GM23338 (cell line): ENCODE data around the gene CCDC86. TPM values are rescaled to one million over a fixed set of nuclear protein-coding genes. Genes with fewer than 3 reads are reported as not detected.

Experiments used
- ATAC-seq: fragments of 200-7000 bp; cut with Tn5 transposase; 3 replicates; pipeline ENCODE4 v1.9.1; 2020
- DNase-seq: peaks from one replicate; pipeline ENCODE4 v3.0.0-alpha.2; 2015; ENCODE audit warnings: low spot score
- H2AFZ ChIP-seq: fragments of 200-600 bp; sonication (generic); 2 replicates; pipeline ENCODE4 v1.8.0; 2016; ENCODE audit warnings: antibody characterized with exemption, mild to moderate bottlenecking, moderate library complexity
- H3F3A ChIP-seq: fragments of 200-600 bp; sonication (generic); replicated peaks from 2 replicates; pipeline ENCODE4 v1.8.0; 2017; ENCODE audit warnings: antibody characterized with exemption, mixed run types, low read depth
- H3K27ac ChIP-seq: fragments of 200-600 bp; sonication (generic); 2 replicates; pipeline ENCODE4 v1.6.1; 2016; ENCODE audit warnings: low read depth
- H3K27me3 ChIP-seq: fragments of 200-600 bp; sonication (generic); 2 replicates; pipeline ENCODE4 v1.8.0; 2016; ENCODE audit warnings: mild to moderate bottlenecking, mixed run types, moderate library complexity; ENCODE audit not compliant: insufficient read depth
- H3K36me3 ChIP-seq: fragments of 200-600 bp; sonication (generic); 2 replicates; pipeline ENCODE4 v1.8.0; 2016; ENCODE audit warnings: mild to moderate bottlenecking; ENCODE audit not compliant: insufficient read depth
- H3K4me1 ChIP-seq: fragments of 200-600 bp; sonication (generic); 2 replicates; pipeline ENCODE4 v1.8.0; 2016; ENCODE audit warnings: mild to moderate bottlenecking, moderate library complexity; ENCODE audit not compliant: insufficient read depth
- H3K4me2 ChIP-seq: fragments of 200-600 bp; sonication (generic); 2 replicates; pipeline ENCODE4 v1.7.1; 2017; ENCODE audit warnings: mixed run types
- H3K4me3 ChIP-seq: fragments of 200-600 bp; sonication (generic); 2 replicates; pipeline ENCODE4 v1.6.1; 2016; ENCODE audit warnings: mixed run types
- H3K79me2 ChIP-seq: fragments of 200-600 bp; sonication (generic); replicated peaks from 2 replicates; pipeline ENCODE4 v1.8.0; 2017; ENCODE audit warnings: mild to moderate bottlenecking; ENCODE audit not compliant: insufficient read depth
- H3K9me2 ChIP-seq: fragments of 200-600 bp; sonication (generic); 2 replicates; pipeline ENCODE4 v1.8.0; 2017; ENCODE audit not compliant: insufficient read depth
- H4K20me1 ChIP-seq: fragments of 200-600 bp; sonication (generic); replicated peaks from 2 replicates; pipeline ENCODE4 v1.8.0; 2017; ENCODE audit warnings: mild to moderate bottlenecking; ENCODE audit not compliant: insufficient read depth
- H3K27ac Mint-ChIP-seq: 2 replicates; pipeline ENCODE4 v1.8.0; 2020; ENCODE audit warnings: inconsistent platforms, mild to moderate bottlenecking, moderate library complexity, mixed read lengths
- H3K27me3 Mint-ChIP-seq: 3 replicates; pipeline ENCODE4 v1.8.0; 2022; ENCODE audit warnings: low read depth, mild to moderate bottlenecking, moderate library complexity, mixed read lengths, inconsistent platforms; ENCODE audit not compliant: insufficient read depth, poor library complexity
- H3K36me3 Mint-ChIP-seq: 3 replicates; pipeline ENCODE4 v1.8.0; 2021; ENCODE audit warnings: low read depth, mild to moderate bottlenecking, inconsistent platforms, moderate library complexity, mixed read lengths
- H3K4me1 Mint-ChIP-seq: 3 replicates; pipeline ENCODE4 v1.8.0; 2020; ENCODE audit warnings: mild to moderate bottlenecking, inconsistent platforms, mixed read lengths
- H3K4me3 Mint-ChIP-seq: 3 replicates; pipeline ENCODE4 v1.8.0; 2021; ENCODE audit warnings: moderate library complexity, mild to moderate bottlenecking, inconsistent platforms, mixed read lengths
- H3K9me3 Mint-ChIP-seq: 3 replicates; pipeline ENCODE4 v1.8.0; 2020; ENCODE audit warnings: moderate library complexity, mild to moderate bottlenecking, inconsistent platforms, mixed read lengths
- CTCF ChIP-seq, 2 experiments: fragments of 200-600 bp in 1 of 2; sonication (generic) in 1 of 2; conservative IDR thresholded peaks; 2 replicates each; pipeline versions ENCODE4 v1.5.1 to v1.6.1; 2016 to 2017; ENCODE audit warnings: antibody characterized with exemption in 2 of 2, low read depth in 2 of 2, mild to moderate bottlenecking in 2 of 2, moderate library complexity in 1 of 2
- ETS1 ChIP-seq: IDR thresholded peaks from 2 replicates; pipeline ENCODE4 v1.6.1; 2016; ENCODE audit warnings: antibody characterized with exemption
- EZH2 ChIP-seq: fragments of 200-600 bp; sonication (generic); IDR thresholded peaks from one replicate; pipeline ENCODE4 v1.8.0; 2017; ENCODE audit warnings: antibody characterized with exemption, mild to moderate bottlenecking, low read depth; ENCODE audit not compliant: unreplicated experiment
- EZH2phosphoT487 ChIP-seq: fragments of 200-600 bp; sonication (generic); IDR thresholded peaks from one replicate; pipeline ENCODE4 v1.8.1; 2018; ENCODE audit warnings: antibody characterized with exemption; ENCODE audit not compliant: unreplicated experiment
- NANOG ChIP-seq: IDR thresholded peaks from 2 replicates; pipeline ENCODE4 v1.6.1; 2016; ENCODE audit warnings: antibody characterized with exemption, borderline replicate concordance
- POLR2AphosphoS5 ChIP-seq: IDR thresholded peaks from 2 replicates; pipeline ENCODE4 v1.6.1; 2016; ENCODE audit warnings: antibody characterized with exemption, low read depth
- ZNF462 ChIP-seq: fragments of 250-450 bp; sonication (Bioruptor Pico); IDR thresholded peaks from 2 replicates; pipeline ENCODE4 v1.5.0; 2020; ENCODE audit warnings: mild to moderate bottlenecking, moderate library complexity
- polyA plus RNA-seq: library from polyadenylated mRNA; unstranded; fragments of >200 nt; fragmentation: Nextera tagmentation; extraction: Ambion mirVana; gene quantifications from 2 replicates; pipeline ENCODE4 v1.2.1, GENCODE V29; 2016
- total RNA-seq: library from RNA; depleted of rRNA; stranded (reverse); fragments of >200 nt; shearing (Covaris generic); gene quantifications from 2 replicates; pipeline ENCODE4 v1.2.3, GENCODE V29; 2014

Gene CCDC86
- total and polyA plus RNA-seq, 2 experiments from 2014 or later = 67.3 to 98.5 TPM

GRCh38 chr11:60792521-60792920 is 49.4 kb upstream of the CCDC86 start (continued):
- no peak for TF ChIP-seq ZNF462 (CRISPR knock-in tag)
- no peak for TF ChIP-seq NANOG

GRCh38 chr11:60795291-60795690 is 46.6 kb upstream of the CCDC86 start:
- Mint-ChIP-seq H3K27ac (no peak overlapping the region), H3K4me3 (no peak overlapping the region), H3K9me3 (peaks cover 44% of the 10 kb centered on the region), H3K27me3 (peaks cover 19% of the 10 kb centered on the region), H3K4me1 (no peaks in the 10 kb centered on the region), H3K36me3 (peaks cover 22% of the 10 kb centered on the region)
- Histone ChIP-seq H3K27ac (no peak overlapping the region), H3K27me3 (no peaks in the 10 kb centered on the region), H3K9me2 (no peaks in the 10 kb centered on the region), H3K4me3 (no peak overlapping the region), H3F3A (no peaks in the 10 kb centered on the region), H4K20me1 (no peaks in the 10 kb centered on the region), H3K36me3 (no peaks in the 10 kb centered on the region), H3K79me2 (no peaks in the 10 kb centered on the region), H2AFZ (no peak overlapping the region), H3K4me1 (no peaks in the 10 kb centered on the region), H3K4me2 (no peak overlapping the region)
- DNase-seq = no peak
- no peak for ATAC-seq
- TF ChIP-seq EZH2phosphoT487 (no peak), ETS1 (no peak), ZNF462 (CRISPR knock-in tag) (no peak), NANOG (no peak), POLR2AphosphoS5 (no peak), CTCF (conservative IDR thresholded peaks at IDR 0.05; ENCODE audit: low read depth in 2 of 2) (no peak), EZH2 (no peak)
